Mesenchymal stem cell (in vitro differentiated cells and primary cell): Measurements from ENCODE around the gene LY86.

ENCODE experiments used
- DNase-seq: peaks from one replicate; pipeline ENCODE4 v3.0.0-alpha.2; 2013
- H2AFZ ChIP-seq: one replicate; pipeline ENCODE4 v1.6.1; 2013; ENCODE audit warnings: low read depth, mild to moderate bottlenecking, control low read depth, inconsistent platforms, low read length, moderate library complexity
- H2AK5ac ChIP-seq: 2 replicates; pipeline ENCODE4 v1.6.1; 2013; ENCODE audit warnings: low read length, moderate library complexity, mild to moderate bottlenecking, inconsistent platforms; ENCODE audit not compliant: severe bottlenecking
- H2BK120ac ChIP-seq: one replicate; pipeline ENCODE4 v1.6.1; 2013; ENCODE audit warnings: low read depth, mild to moderate bottlenecking, inconsistent platforms, low read length, moderate library complexity
- H2BK12ac ChIP-seq, 2 experiments: one replicate each; pipeline ENCODE4 v1.6.1; 2013; ENCODE audit warnings: inconsistent platforms in 2 of 2, low read length in 2 of 2, mild to moderate bottlenecking in 2 of 2, moderate library complexity in 2 of 2, control low read depth in 1 of 2
- H2BK15ac ChIP-seq: one replicate; pipeline ENCODE4 v1.6.1; 2013; ENCODE audit warnings: mild to moderate bottlenecking, low read depth, inconsistent platforms; ENCODE audit not compliant: poor library complexity, severe bottlenecking
- H2BK5ac ChIP-seq: 2 replicates; pipeline ENCODE4 v1.6.1; 2013; ENCODE audit warnings: low read depth, mild to moderate bottlenecking, low read length, control low read depth, inconsistent platforms; ENCODE audit not compliant: poor library complexity, severe bottlenecking
- H3K14ac ChIP-seq, 2 experiments: one replicate each; pipeline ENCODE4 v1.6.1; 2013; ENCODE audit warnings: inconsistent platforms in 2 of 2, low read length in 2 of 2, control low read depth in 1 of 2, mild to moderate bottlenecking in 1 of 2, moderate library complexity in 1 of 2
- H3K18ac ChIP-seq, 2 experiments: one replicate each; pipeline ENCODE4 v1.6.1; 2013; ENCODE audit warnings: inconsistent platforms in 2 of 2, low read length in 2 of 2, control low read depth in 1 of 2, low read depth in 1 of 2, mild to moderate bottlenecking in 1 of 2
- H3K23ac ChIP-seq, 2 experiments: one replicate each; pipeline ENCODE4 v1.6.1; 2013; ENCODE audit warnings: inconsistent platforms in 2 of 2, low read length in 2 of 2, mild to moderate bottlenecking in 2 of 2, moderate library complexity in 2 of 2, control low read depth in 1 of 2
- H3K27ac ChIP-seq: 2 replicates; pipeline ENCODE4 v1.5.1; 2013; ENCODE audit warnings: mild to moderate bottlenecking, moderate library complexity, low read length, control low read depth, inconsistent platforms; ENCODE audit not compliant: poor library complexity, severe bottlenecking
- H3K27me3 ChIP-seq, 2 experiments: 2 replicates each; pipeline versions ENCODE4 v1.6.1 to v1.7.0; 2013; ENCODE audit warnings: low read length in 2 of 2, mild to moderate bottlenecking in 2 of 2, moderate library complexity in 2 of 2, control low read depth in 1 of 2, inconsistent platforms in 1 of 2; ENCODE audit not compliant: control insufficient read depth in 1 of 2, insufficient read depth in 1 of 2
- H3K36me3 ChIP-seq, 2 experiments: 2 replicates each; pipeline versions ENCODE4 v1.6.1 to v1.7.0; 2013; ENCODE audit warnings: low read length in 2 of 2, control low read depth in 1 of 2, inconsistent platforms in 1 of 2, low read depth in 1 of 2, mild to moderate bottlenecking in 1 of 2; ENCODE audit not compliant: insufficient read depth in 2 of 2, control insufficient read depth in 1 of 2
- H3K4ac ChIP-seq, 2 experiments: one replicate each; pipeline ENCODE4 v1.6.1; 2013; ENCODE audit warnings: inconsistent platforms in 2 of 2, low read length in 2 of 2, mild to moderate bottlenecking in 2 of 2, moderate library complexity in 2 of 2, control low read depth in 1 of 2, low read depth in 1 of 2
- H3K4me1 ChIP-seq: 2 replicates; pipeline ENCODE4 v1.6.1; 2013; ENCODE audit warnings: low read depth, low read length, control low read depth; ENCODE audit not compliant: control insufficient read depth, insufficient read depth
- H3K4me2 ChIP-seq: 2 replicates; pipeline ENCODE4 v1.6.1; 2013; ENCODE audit warnings: low read length, mild to moderate bottlenecking, inconsistent platforms; ENCODE audit not compliant: poor library complexity, severe bottlenecking
- H3K4me3 ChIP-seq, 2 experiments: 2 replicates each; pipeline versions ENCODE4 v1.5.1 to v1.7.0; 2013; ENCODE audit warnings: low read length in 2 of 2, mild to moderate bottlenecking in 2 of 2, control low read depth in 1 of 2, low read depth in 1 of 2; ENCODE audit not compliant: insufficient read depth in 1 of 2
- H3K79me1 ChIP-seq: replicated peaks from 2 replicates; pipeline ENCODE4 v1.6.1; 2013; ENCODE audit warnings: mild to moderate bottlenecking, control low read depth, low read length, inconsistent platforms; ENCODE audit not compliant: poor library complexity, severe bottlenecking
- H3K9ac ChIP-seq: 2 replicates; pipeline ENCODE4 v1.7.0; 2013; ENCODE audit warnings: mild to moderate bottlenecking, low read length, moderate library complexity
- H3K9me3 ChIP-seq: 2 replicates; pipeline ENCODE4 v1.7.0; 2013; ENCODE audit warnings: mild to moderate bottlenecking, low read length; ENCODE audit not compliant: control insufficient read depth
- H4K8ac ChIP-seq: one replicate; pipeline ENCODE4 v1.6.1; 2013; ENCODE audit warnings: inconsistent platforms, mild to moderate bottlenecking, low read length, moderate library complexity
- H4K91ac ChIP-seq: one replicate; pipeline ENCODE4 v1.6.1; 2013; ENCODE audit warnings: mild to moderate bottlenecking, low read length, inconsistent platforms
- WGBS: methylation state at CpG from one replicate; pipeline ENCODE4 v1.1.7; 2013; ENCODE audit warnings: mixed read lengths; 5-methylcytosine and 5-hydroxymethylcytosine counted together

LY86 gene

DNA sequence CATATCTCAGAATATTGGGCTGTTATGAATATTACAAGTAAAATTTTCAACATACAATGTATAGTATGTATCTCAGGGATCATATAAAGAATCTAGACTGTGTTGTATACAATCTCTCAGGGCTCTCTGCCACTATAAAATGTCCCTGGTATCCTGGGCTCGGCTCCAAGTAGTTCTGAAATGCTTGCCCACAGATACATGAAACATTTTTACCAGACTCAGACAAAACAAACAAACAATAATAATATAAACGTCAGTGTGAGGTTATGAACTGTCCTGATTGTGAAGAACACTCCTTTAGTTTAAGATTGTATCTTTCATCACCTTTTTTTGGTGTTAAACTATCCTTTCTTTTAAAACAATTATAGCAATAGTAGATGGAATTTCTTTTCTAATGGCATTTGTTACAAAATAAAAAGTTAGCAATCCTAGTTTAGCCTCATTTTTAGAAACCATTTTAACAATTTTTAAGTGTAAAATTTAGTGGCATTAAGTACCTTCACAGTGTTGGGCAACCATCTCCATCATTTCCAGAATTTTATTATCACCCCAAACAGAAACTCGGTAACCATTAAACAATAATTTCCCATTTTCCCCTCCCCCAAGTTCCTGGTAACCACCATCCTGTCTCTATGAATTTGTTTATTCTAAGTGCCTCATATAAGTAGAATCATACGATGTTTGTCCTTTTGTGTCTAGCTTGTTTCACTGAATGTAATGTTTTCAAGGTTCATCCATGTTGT, 17.4 kb upstream of the LY86 start:
- Histone ChIP-seq H4K91ac (no peak overlapping the region), H2AK5ac (no peak overlapping the region), H3K14ac (no peak overlapping the region), H3K27me3 (peaks cover 0 to 25% of the 10 kb centered on the region in 2 experiments), H2AFZ (no peak overlapping the region), H3K18ac (no peak overlapping the region), H3K79me1 (no peaks in the 10 kb centered on the region), H3K36me3 (no peaks in the 10 kb centered on the region), H3K4me3 (no peak overlapping the region), H3K27ac (no peak overlapping the region), H3K4me2 (no peak overlapping the region), H3K9ac (no peak overlapping the region), H2BK5ac (no peak overlapping the region), H3K23ac (no peak overlapping the region), H2BK15ac (no peak overlapping the region), H2BK12ac (no peak overlapping the region), H3K4me1 (no peaks in the 10 kb centered on the region), H3K4ac (no peak overlapping the region), H4K8ac (no peak overlapping the region), H3K9me3 (no peaks in the 10 kb centered on the region), H2BK120ac (no peak overlapping the region)
- 100% methylated on average over 1 of the region's 4 CpGs for WGBS
- no peak for DNase-seq

DNA sequence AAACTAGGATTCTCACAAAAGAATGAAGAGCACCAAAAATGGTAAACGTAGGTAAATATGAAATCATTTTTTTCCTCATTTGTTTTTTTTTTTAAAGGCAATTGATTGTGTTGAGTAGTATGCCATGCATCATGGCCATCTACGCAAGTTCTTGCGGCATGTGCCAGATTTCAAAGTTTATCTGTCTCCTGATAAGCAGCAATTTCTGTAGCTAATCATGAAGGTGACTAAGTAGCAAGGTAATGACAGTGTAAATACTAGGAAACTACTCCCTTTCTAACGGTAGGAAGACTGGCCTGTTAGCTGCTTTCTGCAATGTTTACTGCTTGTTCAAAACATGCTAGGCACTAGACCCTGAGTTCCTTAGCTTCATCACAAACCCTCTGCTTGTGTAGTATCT, 13.4 kb upstream of the LY86 start:
- no peaks in the 10 kb centered on the region for H3K36me3 ChIP-seq
- no peak overlapping the region for H3K23ac ChIP-seq
- no peak overlapping the region for H2AK5ac ChIP-seq
- no peaks in the 10 kb centered on the region for H3K9me3 ChIP-seq
- DNase-seq = no peak
- no peak overlapping the region for H3K27ac ChIP-seq
- no peak overlapping the region for H3K14ac ChIP-seq
- H4K91ac ChIP-seq = no peak overlapping the region
- no peak overlapping the region for H3K9ac ChIP-seq
- no peaks in the 10 kb centered on the region for H3K4me1 ChIP-seq
- no peak overlapping the region for H3K4ac ChIP-seq
- H2BK120ac ChIP-seq = no peak overlapping the region
- H4K8ac ChIP-seq = no peak overlapping the region
- H3K79me1 ChIP-seq = no peaks in the 10 kb centered on the region
- H2BK12ac ChIP-seq = no peak overlapping the region
- peaks cover 0 to 12% of the 10 kb centered on the region in 2 experiments for H3K27me3 ChIP-seq
- WGBS = 84% methylated on average over 4 of the region's 4 CpGs
- no peak overlapping the region for H2BK5ac ChIP-seq
- no peak overlapping the region for H2AFZ ChIP-seq
- H2BK15ac ChIP-seq = no peak overlapping the region
- no peak overlapping the region for H3K4me2 ChIP-seq
- H3K18ac ChIP-seq = no peak overlapping the region
- H3K4me3 ChIP-seq = no peak overlapping the region

DNA sequence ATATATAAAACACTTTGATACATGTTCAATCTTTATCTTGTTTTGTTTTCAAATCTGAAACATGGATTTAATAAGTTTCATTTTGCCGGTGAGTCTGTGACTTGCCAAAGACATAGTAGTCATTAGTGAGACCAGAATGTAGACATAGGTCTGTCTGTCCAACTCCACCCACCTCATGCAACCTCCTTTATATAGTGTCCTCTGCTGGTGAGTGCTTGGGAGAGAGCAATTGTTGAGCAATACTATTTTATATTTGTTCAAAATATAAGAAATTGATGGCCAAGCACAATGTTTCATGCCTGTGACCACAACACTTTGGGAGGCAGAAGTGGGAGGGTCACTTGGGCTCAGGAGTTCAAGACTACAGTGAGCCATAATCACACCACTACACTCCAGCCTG, 10.8 kb upstream of the LY86 start:
- Histone ChIP-seq H3K14ac (no peak overlapping the region), H4K8ac (no peak overlapping the region), H3K4me2 (no peak overlapping the region), H3K4me1 (no peaks in the 10 kb centered on the region), H3K9me3 (no peaks in the 10 kb centered on the region), H3K18ac (no peak overlapping the region), H3K4ac (no peak overlapping the region), H4K91ac (no peak overlapping the region), H2BK5ac (no peak overlapping the region), H3K27me3 (peaks cover 0 to 10% of the 10 kb centered on the region in 2 experiments), H2BK15ac (no peak overlapping the region), H3K23ac (no peak overlapping the region), H2BK120ac (no peak overlapping the region), H3K27ac (no peak overlapping the region), H3K79me1 (no peaks in the 10 kb centered on the region), H2BK12ac (no peak overlapping the region), H3K9ac (no peak overlapping the region), H3K4me3 (no peak overlapping the region), H2AFZ (no peak overlapping the region), H2AK5ac (no peak overlapping the region), H3K36me3 (no peaks in the 10 kb centered on the region)
- no CpG with 5 or more reads among the region's 1 CpG for WGBS
- DNase-seq = no peak

DNA sequence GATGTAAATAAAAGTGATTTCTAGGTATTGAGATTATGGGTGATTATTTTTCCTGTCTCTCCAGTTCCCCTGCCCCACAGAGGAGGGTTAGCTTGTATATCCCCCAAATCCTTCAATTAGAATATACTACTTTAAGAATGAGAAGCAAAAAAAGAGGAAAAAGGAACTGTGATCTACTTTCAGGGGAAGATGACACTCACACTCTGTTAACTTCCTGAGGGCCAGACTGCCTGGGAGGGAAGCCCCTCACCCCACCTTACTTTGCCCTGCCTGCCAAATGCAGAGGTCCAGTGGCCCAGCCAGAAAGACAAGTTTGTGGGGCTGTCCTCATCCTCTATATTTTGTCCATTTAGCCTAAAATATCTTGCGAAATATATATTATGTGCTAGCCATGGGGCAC, 9.2 kb upstream of the LY86 start:
- no peaks in the 10 kb centered on the region for H3K79me1 ChIP-seq

More for the DNA sequence above, 9.2 kb upstream of the LY86 start:
- no peak overlapping the region for H3K9ac ChIP-seq
- no peak overlapping the region for H4K8ac ChIP-seq
- no peak overlapping the region for H3K18ac ChIP-seq
- H3K4me3 ChIP-seq = no peak overlapping the region
- no peak overlapping the region for H3K4me2 ChIP-seq
- H3K14ac ChIP-seq = no peak overlapping the region
- 95% methylated on average over 1 of the region's 1 CpG for WGBS
- no peak overlapping the region for H2BK15ac ChIP-seq
- peaks cover 0 to 10% of the 10 kb centered on the region in 2 experiments for H3K27me3 ChIP-seq
- no peak overlapping the region for H4K91ac ChIP-seq
- H2AFZ ChIP-seq = no peak overlapping the region
- no peak overlapping the region for H3K23ac ChIP-seq
- H2BK5ac ChIP-seq = no peak overlapping the region
- H3K36me3 ChIP-seq = no peaks in the 10 kb centered on the region
- H3K4ac ChIP-seq = no peak overlapping the region
- H2BK12ac ChIP-seq = no peak overlapping the region
- no peak overlapping the region for H3K27ac ChIP-seq
- DNase-seq = no peak
- H2BK120ac ChIP-seq = no peak overlapping the region
- H3K9me3 ChIP-seq = no peaks in the 10 kb centered on the region
- no peak overlapping the region for H2AK5ac ChIP-seq
- H3K4me1 ChIP-seq = no peaks in the 10 kb centered on the region
